GM18499 (cell line): ENCODE measurements around the gene FDPS.

Source experiments
- ATAC-seq: cut with Tn5 transposase; IDR thresholded peaks from one replicate; pipeline ENCODE4 v1.9.1; 2021; ENCODE audit warnings: moderate number of reproducible peaks; ENCODE audit not compliant: insufficient read depth, unreplicated experiment

Gene FDPS

DNA sequence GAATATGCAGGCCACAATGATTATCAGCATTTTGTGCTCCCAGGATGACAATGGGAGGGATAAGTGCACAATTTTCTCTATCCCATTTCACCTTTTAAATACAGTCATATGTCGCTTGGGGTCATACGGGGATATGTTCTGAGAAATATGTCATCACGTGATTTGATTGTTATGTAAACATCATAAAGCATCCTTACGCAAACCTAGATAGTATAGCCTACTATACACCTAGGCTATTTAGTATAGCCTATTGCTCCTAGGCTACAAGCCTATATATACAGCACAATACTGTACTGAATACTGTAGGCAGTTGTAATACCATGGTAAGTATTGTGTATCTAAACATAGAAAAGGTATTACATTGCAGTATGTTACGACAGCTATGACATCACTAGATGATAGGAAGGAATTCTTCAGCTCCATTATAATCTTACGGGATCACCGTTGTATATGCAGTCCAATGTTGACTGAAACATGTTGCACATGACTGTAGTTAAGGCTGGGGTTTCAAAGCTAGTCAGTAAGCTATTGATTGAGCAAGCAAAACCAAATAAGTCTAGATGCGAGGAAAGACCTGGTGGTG, 30.9 kb downstream of the FDPS start:
- ATAC-seq, result no peak

DNA sequence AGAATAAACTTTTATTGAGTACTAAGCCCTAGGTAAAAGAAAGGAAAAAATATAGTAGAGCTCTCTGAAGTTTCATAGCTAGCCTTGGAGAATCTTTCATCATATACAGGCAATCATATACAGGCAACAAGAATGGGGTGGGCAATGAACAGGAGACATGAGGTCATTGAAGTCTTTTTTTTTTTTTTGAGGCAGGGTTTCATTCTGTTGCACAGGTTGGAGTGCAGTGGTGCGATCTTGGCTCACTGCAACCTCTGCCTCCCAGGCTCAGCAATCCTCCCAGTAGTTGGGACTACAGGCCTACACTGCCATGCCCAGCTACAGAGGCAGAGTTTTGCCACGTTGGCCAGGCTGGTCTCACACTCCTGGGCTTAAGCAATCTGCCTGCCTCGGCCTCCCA, 34.2 kb downstream of the FDPS start:
- ATAC-seq, result no peak

DNA sequence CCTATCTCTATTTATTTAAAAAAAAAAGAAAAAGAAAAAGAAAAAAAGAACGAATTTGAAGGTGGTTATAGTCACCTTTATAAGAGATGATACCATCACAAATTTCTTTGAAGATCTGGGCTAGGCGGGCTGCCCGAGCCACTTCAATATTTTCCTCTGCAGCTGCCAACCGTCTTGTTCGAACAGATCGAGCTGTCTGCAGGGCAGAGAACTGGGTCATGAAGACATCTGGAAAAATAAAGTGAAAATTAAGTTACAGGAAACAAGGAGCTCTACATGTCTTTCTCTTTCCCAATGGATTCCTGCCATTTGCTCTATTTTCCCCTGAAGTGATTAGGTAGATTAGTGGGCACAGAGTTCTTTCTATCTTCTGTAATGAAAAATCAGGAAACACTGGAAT, 44.0 kb downstream of the FDPS start:
- no peak for ATAC-seq

DNA sequence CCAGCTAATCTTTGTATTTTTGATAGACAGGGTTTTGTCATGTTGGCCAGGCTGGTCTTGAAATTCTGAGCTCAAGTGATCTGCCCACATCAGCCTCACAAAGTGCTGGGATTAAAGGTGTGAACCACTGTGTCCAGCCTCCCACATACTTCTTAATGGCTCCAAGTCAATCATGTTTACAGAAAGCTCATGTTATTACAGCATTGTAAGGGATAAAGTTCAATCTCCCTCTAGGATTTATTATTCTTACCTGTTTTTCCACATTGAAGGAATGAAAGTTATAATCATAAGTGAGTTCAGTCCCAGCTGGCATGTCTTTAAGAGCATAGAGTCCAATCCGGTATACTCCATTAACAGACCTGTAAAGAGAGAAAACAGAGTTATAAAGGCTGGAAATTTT, 51.4 kb downstream of the FDPS start:
- ATAC-seq, result no peak
